Stimulated activated CD8-positive, alpha-beta memory T cell treated with anti-CD3 and anti-CD28 coated beads, Interleukin-12 subunit alpha, Interleukin-12 subunit beta, amount 100 ng/mL, for 1 hour (primary cell): Measurements from ENCODE around the gene C1QTNF9.
"Not testable (repeated sequence)": the region's sequence is repeated elsewhere in the genome, so short reads cannot be mapped to it uniquely, and the experiment has no call there.

ENCODE experiments used
- DNase-seq: peaks from one replicate; pipeline ENCODE4 v3.0.0-alpha.2; 2020; ENCODE audit warnings: low read depth

C1QTNF9 gene

GRCh38 chr13:24282256-24282655, 27.1 kb upstream of the C1QTNF9 start:
- no peak for DNase-seq

GRCh38 chr13:24284889-24285565, 24.4 kb upstream of the C1QTNF9 start:
- DNase-seq, result no peak

GRCh38 chr13:24286624-24287023, 22.8 kb upstream of the C1QTNF9 start:
- DNase-seq, result no peak

- no peak for DNase-seq
Measured at GRCh38 chr13:24287748-24288287, 21.6 kb upstream of the C1QTNF9 start.

- DNase-seq, result no peak
Measured at GRCh38 chr13:24288870-24289269, 20.5 kb upstream of the C1QTNF9 start.

- DNase-seq, result no peak
Measured at GRCh38 chr13:24290280-24290932, 19.0 kb upstream of the C1QTNF9 start.

- DNase-seq, result no peak
Measured at GRCh38 chr13:24292481-24292880, 16.9 kb upstream of the C1QTNF9 start.

- no peak for DNase-seq
Measured at GRCh38 chr13:24293746-24294145, 15.6 kb upstream of the C1QTNF9 start.

- DNase-seq, result no peak
Measured at GRCh38 chr13:24299488-24300114, 9.8 kb upstream of the C1QTNF9 start.

- DNase-seq, result no peak
Measured at GRCh38 chr13:24301434-24301833, 7.9 kb upstream of the C1QTNF9 start.

- no peak for DNase-seq
Measured at GRCh38 chr13:24301911-24302310, 7.5 kb upstream of the C1QTNF9 start.

- DNase-seq, result no peak
Measured at GRCh38 chr13:24304620-24305019, 4.8 kb upstream of the C1QTNF9 start.

GRCh38 chr13:24306632-24307031, 2.7 kb upstream of the C1QTNF9 start:
- no peak for DNase-seq

GRCh38 chr13:24307211-24308067, 1.9 kb upstream of the C1QTNF9 start:
- no peak for DNase-seq

- no peak for DNase-seq
Measured at GRCh38 chr13:24308068-24308445, 1.3 kb upstream of the C1QTNF9 start.

GRCh38 chr13:24308488-24309020, 826 bp upstream of the C1QTNF9 start:
- no peak for DNase-seq

GRCh38 chr13:24313439-24313838, 4.1 kb downstream of the C1QTNF9 start:
- DNase-seq, result no peak

GRCh38 chr13:24317835-24318234, 8.5 kb downstream of the C1QTNF9 start:
- not testable (repeated sequence) for DNase-seq

- DNase-seq, result not testable (repeated sequence)
Measured at GRCh38 chr13:24318878-24319277, 9.5 kb downstream of the C1QTNF9 start.

- DNase-seq, result not testable (repeated sequence)
Measured at GRCh38 chr13:24319641-24320040, 10.3 kb downstream of the C1QTNF9 start.

GRCh38 chr13:24321416-24321815, 12.0 kb downstream of the C1QTNF9 start:
- DNase-seq, result not testable (repeated sequence)

GRCh38 chr13:24322470-24322869, 13.1 kb downstream of the C1QTNF9 start:
- DNase-seq, result not testable (repeated sequence)
